ENCODE data around the gene FCN3. TPM values are rescaled to one million over a fixed set of nuclear protein-coding genes. Genes with fewer than 3 reads are reported as not detected.
"Not testable (repeated sequence)": the region's sequence is repeated elsewhere in the genome, so short reads cannot be mapped to it uniquely, and the experiment has no call there.

FCN3 gene
- 1 to 10 TPM; 1.6 to 3.1 (median 2.2) TPM for polyA plus RNA-seq (ENCODE audit: insufficient read length in 4 of 4)

- no peak for DNase-seq (ENCODE audit: low read depth in 4 of 4, low spot score in 3 of 4)
These were observed at the start of gene FCN3 for GRCh38 chr1:27374362-27375086. FCN3 (minus strand) TSS chr1:27374824; CDS start chr1:27374818, 6 bp downstream.

- DNase-seq (ENCODE audit: low read depth in 4 of 4, low spot score in 3 of 4) = no peak
These were observed 49.1 kb upstream of the FCN3 start for GRCh38 chr1:27423709-27424108.

- no peak for DNase-seq (ENCODE audit: low read depth in 4 of 4, low spot score in 3 of 4)
These were observed 43.9 kb upstream of the FCN3 start for GRCh38 chr1:27418326-27419185.

- DNase-seq (ENCODE audit: low read depth in 4 of 4, low spot score in 3 of 4) = no peak
These were observed 43.1 kb upstream of the FCN3 start for GRCh38 chr1:27417713-27418112.

GRCh38 chr1:27416387-27417111 is 41.9 kb upstream of the FCN3 start:
- DNase-seq (ENCODE audit: low read depth in 4 of 4, low spot score in 3 of 4) = no peak

GRCh38 chr1:27414091-27414490 is 39.5 kb upstream of the FCN3 start:
- no peak for DNase-seq (ENCODE audit: low read depth in 4 of 4, low spot score in 3 of 4)

GRCh38 chr1:27413004-27413403 is 38.4 kb upstream of the FCN3 start:
- DNase-seq (ENCODE audit: low read depth in 4 of 4, low spot score in 3 of 4) = no peak

- no peak for DNase-seq (ENCODE audit: low read depth in 4 of 4, low spot score in 3 of 4)
These were observed 37.9 kb upstream of the FCN3 start for GRCh38 chr1:27412502-27412901.

- DNase-seq (ENCODE audit: low read depth in 4 of 4, low spot score in 3 of 4) = no peak
These were observed 36.1 kb upstream of the FCN3 start for GRCh38 chr1:27410709-27411108.

- DNase-seq (ENCODE audit: low read depth in 4 of 4, low spot score in 3 of 4) = no peak
These were observed 35.0 kb upstream of the FCN3 start for GRCh38 chr1:27409669-27410068.

GRCh38 chr1:27408151-27408550 is 33.5 kb upstream of the FCN3 start:
- no peak for DNase-seq (ENCODE audit: low read depth in 4 of 4, low spot score in 3 of 4)

GRCh38 chr1:27406791-27407190 is 32.2 kb upstream of the FCN3 start:
- DNase-seq (ENCODE audit: low read depth in 4 of 4, low spot score in 3 of 4) = not testable (repeated sequence)

- DNase-seq (ENCODE audit: low read depth in 4 of 4, low spot score in 3 of 4) = no peak
These were observed 31.7 kb upstream of the FCN3 start for GRCh38 chr1:27406362-27406680.

- not testable (repeated sequence) for DNase-seq (ENCODE audit: low read depth in 4 of 4, low spot score in 3 of 4)
These were observed 31.2 kb upstream of the FCN3 start for GRCh38 chr1:27405598-27406361.

- DNase-seq (ENCODE audit: low read depth in 4 of 4, low spot score in 3 of 4) = no peak
These were observed 30.4 kb upstream of the FCN3 start for GRCh38 chr1:27405074-27405473.

GRCh38 chr1:27403931-27404330 is 29.3 kb upstream of the FCN3 start:
- no peak for DNase-seq (ENCODE audit: low read depth in 4 of 4, low spot score in 3 of 4)

GRCh38 chr1:27403065-27403726 is 28.6 kb upstream of the FCN3 start:
- no peak for DNase-seq (ENCODE audit: low read depth in 4 of 4, low spot score in 3 of 4)

GRCh38 chr1:27402349-27402754 is 27.7 kb upstream of the FCN3 start:
- DNase-seq (ENCODE audit: low read depth in 4 of 4, low spot score in 3 of 4) = no peak

GRCh38 chr1:27400963-27401341 is 26.3 kb upstream of the FCN3 start:
- DNase-seq (ENCODE audit: low read depth in 4 of 4, low spot score in 3 of 4) = no peak

Data from right renal pelvis (tissue), 4 donors.